GM23338 (cell line): ENCODE data around the gene OTP.

Experiments used
- EZH2 ChIP-seq: fragments of 200-600 bp; sonication (generic); IDR thresholded peaks from one replicate; pipeline ENCODE4 v1.8.0; 2017; ENCODE audit warnings: antibody characterized with exemption, mild to moderate bottlenecking, low read depth; ENCODE audit not compliant: unreplicated experiment
- EZH2phosphoT487 ChIP-seq: fragments of 200-600 bp; sonication (generic); IDR thresholded peaks from one replicate; pipeline ENCODE4 v1.8.1; 2018; ENCODE audit warnings: antibody characterized with exemption; ENCODE audit not compliant: unreplicated experiment
- POLR2AphosphoS5 ChIP-seq: IDR thresholded peaks from 2 replicates; pipeline ENCODE4 v1.6.1; 2016; ENCODE audit warnings: antibody characterized with exemption, low read depth
- ZNF114 ChIP-seq: fragments of 250-450 bp; sonication (Bioruptor Pico); IDR thresholded peaks from 2 replicates; pipeline ENCODE4 v1.5.0; 2020; ENCODE audit warnings: mild to moderate bottlenecking, moderate library complexity
- TF ChIP-seq, protein P1 (sequence below), 2 experiments: fragments of 200-600 bp in 1 of 2; sonication (generic) in 1 of 2; conservative IDR thresholded peaks; 2 replicates each; pipeline versions ENCODE4 v1.5.1 to v1.6.1; 2016 to 2017; ENCODE audit warnings: antibody characterized with exemption in 2 of 2, low read depth in 2 of 2, mild to moderate bottlenecking in 2 of 2, moderate library complexity in 1 of 2
- TF ChIP-seq, protein P2 (sequence below): IDR thresholded peaks from 2 replicates; pipeline ENCODE4 v1.6.1; 2016; ENCODE audit warnings: antibody characterized with exemption

DNA sequence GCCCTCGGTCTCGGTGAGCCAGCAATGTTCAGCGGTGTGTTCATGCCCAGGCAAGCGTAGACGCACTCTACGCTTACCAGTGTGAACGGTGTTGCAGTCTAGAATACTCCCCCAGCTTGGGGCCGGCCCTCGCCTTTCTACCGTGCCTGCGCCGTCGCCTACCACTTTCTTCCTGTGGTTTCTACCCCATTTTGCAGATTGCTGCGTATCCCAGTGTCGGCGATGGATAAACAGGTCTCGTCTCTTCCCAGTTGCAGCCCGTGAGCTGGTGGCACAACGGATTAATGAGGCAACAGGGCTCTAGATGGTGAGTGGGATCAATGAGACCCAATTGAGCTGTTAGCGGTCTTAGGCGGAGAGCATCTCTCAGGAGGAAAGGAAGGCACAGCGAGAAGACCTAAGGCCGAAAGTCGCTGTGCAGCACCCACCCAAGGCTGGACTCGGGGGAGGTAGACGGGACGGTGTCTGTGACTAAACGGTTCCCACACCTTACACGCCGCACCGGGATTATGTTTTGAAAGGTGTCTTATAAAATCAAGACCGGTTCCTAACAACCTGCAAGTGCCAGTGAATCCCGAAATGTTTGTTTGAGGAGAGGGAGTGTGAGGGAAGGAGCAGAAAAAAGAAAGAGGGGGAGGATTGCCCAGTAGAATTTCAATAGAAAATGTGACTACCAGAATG lies 5.8 kb downstream of the OTP start:
- TF ChIP-seq, protein P1, sequence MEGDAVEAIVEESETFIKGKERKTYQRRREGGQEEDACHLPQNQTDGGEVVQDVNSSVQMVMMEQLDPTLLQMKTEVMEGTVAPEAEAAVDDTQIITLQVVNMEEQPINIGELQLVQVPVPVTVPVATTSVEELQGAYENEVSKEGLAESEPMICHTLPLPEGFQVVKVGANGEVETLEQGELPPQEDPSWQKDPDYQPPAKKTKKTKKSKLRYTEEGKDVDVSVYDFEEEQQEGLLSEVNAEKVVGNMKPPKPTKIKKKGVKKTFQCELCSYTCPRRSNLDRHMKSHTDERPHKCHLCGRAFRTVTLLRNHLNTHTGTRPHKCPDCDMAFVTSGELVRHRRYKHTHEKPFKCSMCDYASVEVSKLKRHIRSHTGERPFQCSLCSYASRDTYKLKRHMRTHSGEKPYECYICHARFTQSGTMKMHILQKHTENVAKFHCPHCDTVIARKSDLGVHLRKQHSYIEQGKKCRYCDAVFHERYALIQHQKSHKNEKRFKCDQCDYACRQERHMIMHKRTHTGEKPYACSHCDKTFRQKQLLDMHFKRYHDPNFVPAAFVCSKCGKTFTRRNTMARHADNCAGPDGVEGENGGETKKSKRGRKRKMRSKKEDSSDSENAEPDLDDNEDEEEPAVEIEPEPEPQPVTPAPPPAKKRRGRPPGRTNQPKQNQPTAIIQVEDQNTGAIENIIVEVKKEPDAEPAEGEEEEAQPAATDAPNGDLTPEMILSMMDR (conservative IDR thresholded peaks at IDR 0.05; ENCODE audit: low read depth in 2 of 2), result no peak
- no peak for TF ChIP-seq POLR2AphosphoS5
- TF ChIP-seq EZH2phosphoT487, result peak; percentile 95
- TF ChIP-seq, protein P2, sequence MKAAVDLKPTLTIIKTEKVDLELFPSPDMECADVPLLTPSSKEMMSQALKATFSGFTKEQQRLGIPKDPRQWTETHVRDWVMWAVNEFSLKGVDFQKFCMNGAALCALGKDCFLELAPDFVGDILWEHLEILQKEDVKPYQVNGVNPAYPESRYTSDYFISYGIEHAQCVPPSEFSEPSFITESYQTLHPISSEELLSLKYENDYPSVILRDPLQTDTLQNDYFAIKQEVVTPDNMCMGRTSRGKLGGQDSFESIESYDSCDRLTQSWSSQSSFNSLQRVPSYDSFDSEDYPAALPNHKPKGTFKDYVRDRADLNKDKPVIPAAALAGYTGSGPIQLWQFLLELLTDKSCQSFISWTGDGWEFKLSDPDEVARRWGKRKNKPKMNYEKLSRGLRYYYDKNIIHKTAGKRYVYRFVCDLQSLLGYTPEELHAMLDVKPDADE, result no peak
- TF ChIP-seq EZH2, result peak; percentile 95
- TF ChIP-seq ZNF114 (CRISPR knock-in tag), result no peak
